ENCODE results near the gene IQSEC1. TPM values are rescaled to one million over a fixed set of nuclear protein-coding genes. Genes with fewer than 3 reads are reported as not detected.

The IQSEC1 gene
- total and polyA plus RNA-seq, 2 of the 8 experiments (the other 6 are each of a cell fraction or from before 2014, with no cell fraction given): 6.8 to 28.8 TPM

GRCh38 chr3:13055634-13056033 is 17.6 kb downstream of the IQSEC1 start:
- H4K20me1 ChIP-seq (replicated peaks in 1 of 2; ENCODE audit: control insufficient read depth in 1 of 2, insufficient read depth in 2 of 2, low read length in 2 of 2): no peaks in the 10 kb centered on the region
- peaks cover 0 to 10% (median 4%) of the 10 kb centered on the region in 4 experiments; a peak in 5 of 7 replicates for H3K4me1 ChIP-seq (replicated peaks in 1 of 4; ENCODE audit: control insufficient read depth in 3 of 4, insufficient read depth in 4 of 4, low read length in 3 of 4)
- no peak overlapping the region for H3K4me2 ChIP-seq (ENCODE audit: insufficient read depth in 1 of 2, low read depth in 2 of 2, low read length in 2 of 2)
- CTCF ChIA-PET (ENCODE audit: partially characterized antibody): no interaction called here
- no peak overlapping the region for H3K56ac ChIP-seq (replicated peaks; ENCODE audit: insufficient read length, low read depth, low read length)
- 86% methylated on average over 6 of the region's 7 CpGs; no CpG with 5 or more reads in 1 of the 2 experiments for WGBS, 2 experiments (ENCODE audit: extremely low coverage in 1 of 2, insufficient coverage in 1 of 2, insufficient read length in 1 of 2, insufficient replicate concordance in 2 of 2, low coverage in 1 of 2, low lambda C conversion rate in 2 of 2, missing lambda C conversion rate in 1 of 2)
- FAIRE-seq (no peak), DNase-seq (ENCODE audit: low read depth in 1 of 2, low spot score in 2 of 2) (no peak)
- H3K4ac ChIP-seq (replicated peaks; ENCODE audit: insufficient read length, low read depth, low read length): no peak overlapping the region
- no peak overlapping the region for H4K8ac ChIP-seq (ENCODE audit: extremely low read depth, insufficient read depth, low read length)
- TF ChIP-seq CBX8 (IDR thresholded peaks at IDR 0.05; ENCODE audit: borderline replicate concordance, low read depth, low read length): no peak
- TF ChIP-seq HDAC6 (IDR thresholded peaks at IDR 0.05; ENCODE audit: low read depth, low read length): no peak
- TF ChIP-seq BRCA1 (IDR thresholded peaks at IDR 0.05; ENCODE audit: low read depth, low read length): no peak
- no peak for TF ChIP-seq TBP (IDR thresholded peaks at IDR 0.05; ENCODE audit: low read depth, low read length)
- TF ChIP-seq KDM1A (IDR thresholded peaks at IDR 0.05; ENCODE audit: borderline replicate concordance, low read length): no peak
- TF ChIP-seq EZH2 (IDR thresholded peaks at IDR 0.05; ENCODE audit: low read depth, low read length, severe bottlenecking): no peak
- TF ChIP-seq CBX5 (IDR thresholded peaks at IDR 0.05; ENCODE audit: low read depth, low read length): no peak
- TF ChIP-seq BCL11A (IDR thresholded peaks at IDR 0.05; ENCODE audit: low read depth in 2 of 2, low read length in 2 of 2): no peak
- H3K9ac ChIP-seq (replicated peaks in 1 of 4; ENCODE audit: extremely low read depth in 1 of 4, low read depth in 3 of 4, low read length in 3 of 4): no peak overlapping the region
- no peak overlapping the region for H4K91ac ChIP-seq (replicated peaks; ENCODE audit: insufficient read length, low read length)
- no peaks in the 10 kb centered on the region for H3K23me2 ChIP-seq (ENCODE audit: low read depth, low read length)
- no peak overlapping the region for H3K14ac ChIP-seq (ENCODE audit: insufficient read length)
- no peaks in the 10 kb centered on the region; the same call in 1 of the 2 replicates for H3K79me1 ChIP-seq (ENCODE audit: low read depth, low read length)
- no peak overlapping the region for H3K4me3 ChIP-seq (ENCODE audit: extremely low read depth in 1 of 4, insufficient read depth in 2 of 4, low read depth in 3 of 4, low read length in 4 of 4)
- no peak overlapping the region for H2BK12ac ChIP-seq (ENCODE audit: low read depth, low read length)
- H3K27me3 ChIP-seq (replicated peaks in 1 of 4; ENCODE audit: control insufficient read depth in 3 of 4, extremely low read depth in 1 of 4, insufficient read depth in 3 of 4, low read length in 3 of 4): no peaks in the 10 kb centered on the region; a peak in 1 of 7 replicates
- no peaks in the 10 kb centered on the region for H3K79me2 ChIP-seq (ENCODE audit: control insufficient read depth in 1 of 2, insufficient read depth in 2 of 2, low read length in 2 of 2)
- no peak overlapping the region for H2BK120ac ChIP-seq (replicated peaks; ENCODE audit: low read depth, low read length)
- no peak overlapping the region for H3K23ac ChIP-seq (ENCODE audit: insufficient read length)
- no peak overlapping the region for H2BK15ac ChIP-seq (ENCODE audit: low read length)
- H2AK5ac ChIP-seq (ENCODE audit: low read depth, low read length): no peak overlapping the region
- no peak overlapping the region for H2BK5ac ChIP-seq (ENCODE audit: low read depth, low read length)
- H3K9me3 ChIP-seq (ENCODE audit: insufficient read depth in 2 of 2, low read depth in 1 of 2, low read length in 1 of 2): no peaks in the 10 kb centered on the region
- POLR2A ChIA-PET (ENCODE audit: partially characterized antibody): no interaction called here
- no peak overlapping the region for H2AFZ ChIP-seq (ENCODE audit: low read length)
- no peak overlapping the region for H3K18ac ChIP-seq (ENCODE audit: extremely low read depth, low read length)
- H3K27ac ChIP-seq (ENCODE audit: low read depth, low read length): no peak overlapping the region
- no peak overlapping the region for H4K5ac ChIP-seq (ENCODE audit: insufficient read length, low read depth, low read length)
- H2BK20ac ChIP-seq (ENCODE audit: low read length): no peak overlapping the region
- no peaks in the 10 kb centered on the region for H3K36me3 ChIP-seq (ENCODE audit: control insufficient read depth in 2 of 4, insufficient read depth in 4 of 4, low read length in 3 of 4)
